Neural cell (in vitro differentiated cells): ENCODE measurements around the gene ALX3. TPM values are rescaled to one million over a fixed set of nuclear protein-coding genes. Genes with fewer than 3 reads are reported as not detected.

Experiments used
- H2AFZ ChIP-seq: fragments of 200-600, 300-800 bp; sonication (generic), shearing (Covaris generic); 2 replicates; pipeline ENCODE4 v1.6.0; 2014; ENCODE audit warnings: low read depth, mild to moderate bottlenecking, antibody characterized with exemption, low read length, moderate library complexity
- H3F3A ChIP-seq: fragments of 200-600 bp; shearing (Covaris generic); 2 replicates; pipeline ENCODE4 v1.6.1; 2016; ENCODE audit warnings: mild to moderate bottlenecking, moderate library complexity, mixed read lengths, antibody characterized with exemption, low read length; ENCODE audit not compliant: insufficient read depth, poor library complexity, severe bottlenecking
- H3K27ac ChIP-seq: fragments of 200-600, 300-800 bp; sonication (generic), shearing (Covaris generic); 2 replicates; pipeline ENCODE4 v1.5.1; 2014; ENCODE audit warnings: mild to moderate bottlenecking, low read length, moderate library complexity
- H3K27me3 ChIP-seq: fragments of 300-800, 200-600 bp; sonication (generic), shearing (Covaris generic); 2 replicates; pipeline ENCODE4 v1.6.0; 2014; ENCODE audit warnings: mild to moderate bottlenecking, low read depth, low read length, moderate library complexity; ENCODE audit not compliant: insufficient read depth
- H3K36me3 ChIP-seq: fragments of 300-800, 200-600 bp; sonication (generic), shearing (Covaris generic); 2 replicates; pipeline ENCODE4 v1.5.1; 2014; ENCODE audit warnings: mild to moderate bottlenecking, antibody characterized with exemption, low read length, moderate library complexity; ENCODE audit not compliant: insufficient read depth
- H3K4me2 ChIP-seq: fragments of 300-800, 200-600 bp; sonication (generic), shearing (Covaris generic); 2 replicates; pipeline ENCODE4 v1.6.0; 2014; ENCODE audit warnings: mild to moderate bottlenecking, low read length
- H3K4me3 ChIP-seq: fragments of 300-800, 200-600 bp; sonication (generic), shearing (Covaris generic); 2 replicates; pipeline ENCODE4 v1.5.1; 2014; ENCODE audit warnings: mild to moderate bottlenecking, low read length, moderate library complexity
- H3K79me2 ChIP-seq: fragments of 200-600 bp; shearing (Covaris generic); replicated peaks from 2 replicates; pipeline ENCODE4 v1.6.0; 2014; ENCODE audit warnings: mild to moderate bottlenecking, low read length, moderate library complexity; ENCODE audit not compliant: insufficient read depth
- H3K9ac ChIP-seq: fragments of 300-800, 200-600 bp; sonication (generic), shearing (Covaris generic); 2 replicates; pipeline ENCODE4 v1.6.1; 2016; ENCODE audit warnings: mild to moderate bottlenecking, low read length, mixed read lengths
- H3K9me2 ChIP-seq: fragments of 200-600 bp; shearing (Covaris generic); 2 replicates; pipeline ENCODE4 v1.6.1; 2016; ENCODE audit warnings: mild to moderate bottlenecking, low read length, mixed read lengths; ENCODE audit not compliant: insufficient read depth
- H3K9me3 ChIP-seq: fragments of 200-600, 300-800 bp; sonication (generic), shearing (Covaris generic); 2 replicates; pipeline ENCODE4 v1.6.1; 2016; ENCODE audit warnings: mild to moderate bottlenecking, mixed run types, low read length, moderate library complexity, mixed read lengths
- H4K20me1 ChIP-seq: fragments of 200-600 bp; shearing (Covaris generic); 2 replicates; pipeline ENCODE4 v1.6.1; 2016; ENCODE audit warnings: mild to moderate bottlenecking, mixed run types; ENCODE audit not compliant: insufficient read depth
- CTCF ChIP-seq: fragments of 450-650 bp; IDR thresholded peaks from 2 replicates; pipeline ENCODE4 v1.5.1; 2014; ENCODE audit warnings: antibody characterized with exemption, mild to moderate bottlenecking, moderate library complexity; ENCODE audit not compliant: poor library complexity, severe bottlenecking
- EP300 ChIP-seq: fragments of 450-650 bp; conservative IDR thresholded peaks from 2 replicates; pipeline ENCODE4 v1.6.1; 2014; ENCODE audit warnings: antibody characterized with exemption, mild to moderate bottlenecking, moderate library complexity; ENCODE audit not compliant: poor library complexity, severe bottlenecking
- EZH2 ChIP-seq: fragments of 200-600, 300-800 bp; shearing (Covaris generic), sonication (generic); IDR thresholded peaks from 2 replicates; pipeline ENCODE4 v1.6.1; 2014; ENCODE audit warnings: antibody characterized with exemption, low read length, borderline replicate concordance, mild to moderate bottlenecking; ENCODE audit not compliant: insufficient read depth, poor library complexity, severe bottlenecking
- MXI1 ChIP-seq: fragments of 450-650 bp; conservative IDR thresholded peaks from 2 replicates; pipeline ENCODE4 v1.6.1; 2014; ENCODE audit warnings: antibody characterized with exemption, mild to moderate bottlenecking; ENCODE audit not compliant: poor library complexity, severe bottlenecking
- POLR2AphosphoS5 ChIP-seq: IDR thresholded peaks from 2 replicates; pipeline ENCODE4 v1.6.1; 2012
- RAD21 ChIP-seq: fragments of 450-650 bp; conservative IDR thresholded peaks from 2 replicates; pipeline ENCODE4 v1.6.1; 2014; ENCODE audit warnings: antibody characterized with exemption, mild to moderate bottlenecking, moderate library complexity
- REST ChIP-seq: IDR thresholded peaks from 2 replicates; pipeline ENCODE4 v1.6.1; 2012; ENCODE audit warnings: borderline replicate concordance
- SMC3 ChIP-seq: fragments of 450-650 bp; conservative IDR thresholded peaks from 2 replicates; pipeline ENCODE4 v1.6.1; 2014; ENCODE audit warnings: antibody characterized with exemption, mild to moderate bottlenecking, moderate library complexity; ENCODE audit not compliant: poor library complexity
- TAF1 ChIP-seq: IDR thresholded peaks from 2 replicates; pipeline ENCODE4 v1.6.1; 2012; ENCODE audit warnings: low read depth
- polyA plus RNA-seq: library from polyadenylated mRNA; depleted of rRNA; stranded (reverse); fragments of >200 nt; gene quantifications from 2 replicates; pipeline ENCODE4 v1.2.3, GENCODE V29; 2014

Gene ALX3
- polyA plus RNA-seq, 1 donor from 2014 or later = not detected

GRCh38 chr1:110057963-110058518, 12.4 kb downstream of the ALX3 start:
- no peak overlapping the region for H3K4me3 ChIP-seq
- peaks cover 9% of the 10 kb centered on the region for H3K36me3 ChIP-seq
- H3K9me2 ChIP-seq = no peaks in the 10 kb centered on the region
- no peak overlapping the region for H3K9ac ChIP-seq
- H4K20me1 ChIP-seq = no peaks in the 10 kb centered on the region
- TF ChIP-seq EZH2 = no peak
- no peak for TF ChIP-seq POLR2AphosphoS5
- no peak for TF ChIP-seq MXI1
- no peak for TF ChIP-seq TAF1
- no peak for TF ChIP-seq EP300
- TF ChIP-seq SMC3 = no peak
- TF ChIP-seq CTCF = no peak
- TF ChIP-seq REST = no peak
- TF ChIP-seq RAD21 = no peak
- H3K9me3 ChIP-seq = no peaks in the 10 kb centered on the region
- H3K27me3 ChIP-seq = no peaks in the 10 kb centered on the region
- no peaks in the 10 kb centered on the region for H3F3A ChIP-seq
- no peak overlapping the region for H3K4me2 ChIP-seq
- H3K79me2 ChIP-seq = no peaks in the 10 kb centered on the region
- no peak overlapping the region for H2AFZ ChIP-seq
- no peak overlapping the region for H3K27ac ChIP-seq

DNA sequence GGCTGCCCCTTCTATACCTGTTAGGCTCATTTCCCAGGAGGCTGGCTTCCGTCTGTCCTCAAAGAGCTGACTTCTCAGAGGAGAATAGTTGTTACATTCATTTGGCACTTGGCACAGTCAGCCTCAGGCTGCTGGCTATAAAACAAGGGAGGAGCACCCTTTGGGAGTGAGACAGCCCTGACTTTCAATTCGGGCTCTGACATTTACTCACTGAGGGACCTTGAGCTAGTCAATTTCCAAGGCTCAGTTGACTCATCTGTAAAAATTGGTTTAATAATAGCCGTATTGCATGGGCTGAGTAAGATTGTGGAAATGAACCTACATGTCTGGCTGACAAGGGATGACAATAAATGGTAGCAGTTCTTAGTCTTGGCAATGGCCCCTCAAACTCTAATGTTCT, 13.7 kb downstream of the ALX3 start:
- H2AFZ ChIP-seq = no peak overlapping the region
- no peaks in the 10 kb centered on the region for H3K9me2 ChIP-seq
- H3F3A ChIP-seq = no peaks in the 10 kb centered on the region
- H3K36me3 ChIP-seq = peaks cover 9% of the 10 kb centered on the region
- no peak overlapping the region for H3K27ac ChIP-seq
- no peak overlapping the region for H3K4me3 ChIP-seq
- no peaks in the 10 kb centered on the region for H4K20me1 ChIP-seq
- no peaks in the 10 kb centered on the region for H3K79me2 ChIP-seq
- H3K9me3 ChIP-seq = no peaks in the 10 kb centered on the region
- no peak overlapping the region for H3K9ac ChIP-seq
- TF ChIP-seq POLR2AphosphoS5 (no peak), TAF1 (no peak), SMC3 (no peak), MXI1 (no peak), CTCF (no peak)
- no peak overlapping the region for H3K4me2 ChIP-seq
- H3K27me3 ChIP-seq = no peaks in the 10 kb centered on the region
